RKO (cell line): Measurements from ENCODE around the gene NPIPA5.
"Not testable (repeated sequence)": the region's sequence is repeated elsewhere in the genome, so short reads cannot be mapped to it uniquely, and the experiment has no call there.

Experiments used
- DNase-seq: peaks from one replicate; pipeline ENCODE4 v3.0.0-alpha.2; 2016; ENCODE audit warnings: low spot score

Gene NPIPA5

GRCh38 chr16:15389916-15390315, 11.8 kb upstream of the NPIPA5 start:
- not testable (repeated sequence) for DNase-seq

- DNase-seq = not testable (repeated sequence)
Measured at GRCh38 chr16:15388060-15388459, 10.0 kb upstream of the NPIPA5 start.

- peak; percentile 24 for DNase-seq
Measured at GRCh38 chr16:15382810-15383209, 4.7 kb upstream of the NPIPA5 start.

GRCh38 chr16:15357495-15357894, 20.6 kb downstream of the NPIPA5 start:
- DNase-seq = not testable (repeated sequence)

GRCh38 chr16:15354846-15355245, 23.2 kb downstream of the NPIPA5 start:
- not testable (repeated sequence) for DNase-seq

- not testable (repeated sequence) for DNase-seq
Measured at GRCh38 chr16:15352852-15353251, 25.2 kb downstream of the NPIPA5 start.

- DNase-seq = not testable (repeated sequence)
Measured at GRCh38 chr16:15351745-15352144, 26.3 kb downstream of the NPIPA5 start.

- not testable (repeated sequence) for DNase-seq
Measured at GRCh38 chr16:15351251-15351650, 26.8 kb downstream of the NPIPA5 start.

GRCh38 chr16:15348721-15349120, 29.4 kb downstream of the NPIPA5 start:
- DNase-seq = not testable (repeated sequence)

GRCh38 chr16:15342337-15342736, 35.8 kb downstream of the NPIPA5 start:
- not testable (repeated sequence) for DNase-seq

- not testable (repeated sequence) for DNase-seq
Measured at GRCh38 chr16:15338986-15339385, 39.1 kb downstream of the NPIPA5 start.

GRCh38 chr16:15337974-15338605, 40.0 kb downstream of the NPIPA5 start:
- DNase-seq = not testable (repeated sequence)

- not testable (repeated sequence) for DNase-seq
Measured at GRCh38 chr16:15335609-15336008, 42.5 kb downstream of the NPIPA5 start.

- not testable (repeated sequence) for DNase-seq
Measured at GRCh38 chr16:15333969-15334368, 44.1 kb downstream of the NPIPA5 start.

- DNase-seq = not testable (repeated sequence)
Measured at GRCh38 chr16:15330978-15331377, 47.1 kb downstream of the NPIPA5 start.

- not testable (repeated sequence) for DNase-seq
Measured at GRCh38 chr16:15324954-15325353, 53.1 kb downstream of the NPIPA5 start.

- not testable (repeated sequence) for DNase-seq
Measured at GRCh38 chr16:15323373-15323772, 54.7 kb downstream of the NPIPA5 start.

GRCh38 chr16:15321221-15321620, 56.9 kb downstream of the NPIPA5 start:
- not testable (repeated sequence) for DNase-seq

GRCh38 chr16:15314562-15314961, 63.5 kb downstream of the NPIPA5 start:
- not testable (repeated sequence) for DNase-seq
